ENCODE measurements around the gene CD209. TPM values are rescaled to one million over a fixed set of nuclear protein-coding genes. Genes with fewer than 3 reads are reported as not detected.

The CD209 gene
- total RNA-seq, 1 donor from 2014 or later: 10.0 TPM

DNA sequence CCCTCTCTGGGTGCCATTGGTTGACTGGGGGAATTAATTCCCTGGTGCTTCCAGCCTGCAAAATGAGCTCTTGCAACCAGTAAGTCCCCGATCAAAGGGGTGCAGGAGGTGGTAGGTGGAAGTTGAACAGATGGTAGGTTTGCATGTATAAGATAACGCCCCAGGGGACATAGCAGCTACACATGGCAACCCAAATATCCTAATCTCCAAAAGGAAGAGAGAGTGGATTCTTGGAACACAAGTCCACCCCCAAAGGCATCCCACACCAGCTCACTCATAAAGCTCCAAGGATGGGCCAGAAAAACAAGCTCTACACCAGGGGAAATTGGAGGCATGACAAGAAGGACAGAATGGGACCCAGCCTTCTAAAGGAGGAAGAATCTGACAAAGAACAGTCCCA lies 4.8 kb downstream of the CD209 start:
- intact Hi-C loops (cut with micrococcal nuclease): no loop called here
- DNase-seq: no peak
- no peak for ATAC-seq

GRCh38 chr19:7740682-7741054 lies 6.7 kb downstream of the CD209 start:
- DNase-seq: no peak
- no peak for ATAC-seq
- intact Hi-C loops (cut with micrococcal nuclease): no loop called here

DNA sequence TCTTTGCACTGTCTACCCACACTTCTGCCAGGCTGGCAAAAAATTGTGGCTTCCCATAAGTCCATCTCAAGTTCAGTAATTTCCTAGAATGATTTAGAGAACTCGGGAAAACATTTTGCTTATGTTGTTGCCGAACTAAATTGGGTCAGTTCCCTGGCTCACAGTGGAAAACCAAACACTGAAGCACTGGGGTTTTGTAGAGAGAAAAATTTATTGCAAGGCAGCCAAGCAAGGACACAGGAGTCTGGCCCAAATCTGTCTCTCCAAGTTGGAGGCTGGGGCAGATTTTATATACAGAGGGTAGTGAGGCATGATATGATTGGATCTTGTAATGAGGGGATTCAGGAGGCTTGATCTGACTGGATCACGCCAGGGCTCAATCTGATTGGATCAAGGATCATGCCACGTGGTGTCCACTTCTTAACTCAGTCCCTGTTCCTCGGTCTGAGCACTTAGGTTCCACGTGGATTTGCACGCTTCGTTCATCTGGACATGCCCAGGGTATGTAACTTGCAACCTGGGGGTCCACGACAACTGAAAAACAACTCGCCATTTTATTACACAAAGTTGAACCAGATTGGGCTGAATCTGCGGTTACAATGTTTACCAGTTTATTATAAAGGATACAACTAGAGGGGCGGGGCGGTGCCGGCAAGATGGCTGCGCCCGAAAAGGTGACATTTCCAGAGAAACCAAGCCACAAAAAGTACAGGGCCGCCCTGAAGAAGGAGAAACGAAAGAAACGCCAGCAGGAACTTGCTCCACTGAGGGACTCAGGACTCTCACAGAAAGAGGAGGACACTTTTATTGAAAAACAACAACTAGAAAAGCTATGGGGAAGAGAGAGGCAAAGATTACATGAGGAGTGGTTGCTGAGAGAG lies 7.3 kb downstream of the CD209 start:
- intact Hi-C loops (cut with micrococcal nuclease): no loop called here
- DNase-seq (no peak), ATAC-seq (peak; percentile 21)

GRCh38 chr19:7739211-7739755 lies 8.1 kb downstream of the CD209 start:
- intact Hi-C loops (cut with micrococcal nuclease): no loop called here
- ATAC-seq: no peak

DNA sequence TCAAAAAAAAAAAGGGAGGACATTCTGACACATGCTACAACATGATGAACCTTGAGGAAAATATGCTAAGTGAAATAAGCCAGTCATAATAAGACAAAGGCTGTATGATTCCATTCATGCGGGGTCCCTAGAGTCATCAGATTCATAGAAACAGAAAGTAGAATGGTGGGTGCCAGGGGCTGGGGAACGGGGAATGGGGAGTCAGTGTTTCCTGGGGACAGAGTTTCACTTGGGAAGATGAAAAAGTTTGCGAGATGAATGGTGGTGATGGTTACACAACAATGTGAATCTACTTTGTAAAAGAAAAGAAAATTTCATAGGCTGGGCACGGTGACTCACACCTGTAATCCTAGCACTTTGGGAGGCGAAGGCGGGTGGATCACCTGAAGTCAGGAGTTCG lies 9.3 kb downstream of the CD209 start:
- DNase-seq (no peak), ATAC-seq (no peak)
- intact Hi-C loops (cut with micrococcal nuclease): no loop called here

More at GRCh38 chr19:7739211-7739755, 8.1 kb downstream of the CD209 start:
- no peak for DNase-seq

DNA sequence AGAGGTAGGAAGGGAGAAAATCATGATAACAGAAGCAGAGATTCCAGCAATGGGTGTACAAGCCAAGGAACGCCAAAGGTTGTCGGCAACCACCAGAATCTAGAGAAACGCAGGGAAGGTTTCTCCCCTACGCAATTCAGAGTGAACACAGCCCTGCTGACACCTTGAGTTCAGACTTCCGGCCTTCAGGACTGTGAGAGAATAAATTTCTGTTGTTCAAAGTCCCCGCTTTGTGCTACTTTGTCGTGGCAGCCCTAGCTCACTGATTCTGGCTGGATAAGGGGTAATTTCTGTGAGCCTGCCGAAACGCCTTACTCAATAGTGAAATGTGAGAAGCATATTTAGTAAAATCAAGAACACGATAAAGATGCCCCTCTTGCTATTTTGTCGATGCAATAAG lies 10.1 kb downstream of the CD209 start:
- no peak for ATAC-seq
- intact Hi-C loops (cut with micrococcal nuclease): no loop called here
- no peak for DNase-seq

GRCh38 chr19:7736148-7736547 lies 11.2 kb downstream of the CD209 start:
- intact Hi-C loops (cut with micrococcal nuclease): no loop called here
- DNase-seq (no peak), ATAC-seq (no peak)

DNA sequence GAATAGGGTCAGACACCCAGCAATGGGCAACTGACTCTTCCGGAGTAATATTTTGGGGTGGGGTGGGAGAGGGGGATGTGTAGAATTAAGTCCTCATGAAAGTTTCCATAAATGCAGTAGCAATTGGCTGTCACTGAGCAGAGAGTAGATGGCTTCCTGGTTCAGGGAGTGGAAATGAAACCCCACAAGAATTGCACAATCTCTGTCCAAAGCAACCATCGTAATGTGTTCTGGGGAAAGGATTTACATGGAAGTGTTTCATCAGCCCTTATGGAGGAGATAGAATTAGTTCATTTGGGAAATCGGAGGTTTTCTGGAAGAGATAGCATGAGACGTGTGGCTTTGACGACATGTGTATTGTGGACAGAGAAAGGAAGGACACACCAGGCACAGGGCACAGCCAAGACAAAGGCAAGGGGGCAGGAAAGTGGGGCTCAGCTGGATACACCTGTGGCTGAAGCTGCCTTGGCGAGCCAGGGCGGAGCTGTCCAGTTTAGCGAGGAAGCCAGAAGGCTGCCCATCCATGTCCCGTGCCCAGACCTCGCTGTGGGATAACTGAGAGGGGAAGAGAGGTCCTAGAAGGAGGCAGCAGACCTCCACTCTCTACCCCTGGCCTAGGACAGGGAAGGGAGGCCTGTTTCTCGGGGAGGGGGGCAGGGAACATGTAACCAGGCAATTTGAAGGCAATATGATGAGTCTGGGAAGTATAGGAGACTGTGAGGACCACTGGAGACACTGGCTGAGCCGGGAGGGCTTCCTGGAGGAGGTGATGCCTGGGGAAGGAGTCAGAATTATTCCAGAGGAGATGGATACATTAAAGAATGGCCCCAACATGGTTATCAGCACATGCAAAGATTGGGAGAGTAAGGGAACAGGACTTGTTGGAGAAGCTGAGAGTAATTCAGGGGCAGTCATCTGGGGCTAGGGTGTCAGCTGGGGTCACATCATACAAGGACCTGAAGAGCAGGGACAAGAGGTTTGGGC lies 12.8 kb downstream of the CD209 start:
- intact Hi-C loops (cut with micrococcal nuclease): no loop called here
- DNase-seq: no peak
- ATAC-seq: peak; percentile 47

DNA sequence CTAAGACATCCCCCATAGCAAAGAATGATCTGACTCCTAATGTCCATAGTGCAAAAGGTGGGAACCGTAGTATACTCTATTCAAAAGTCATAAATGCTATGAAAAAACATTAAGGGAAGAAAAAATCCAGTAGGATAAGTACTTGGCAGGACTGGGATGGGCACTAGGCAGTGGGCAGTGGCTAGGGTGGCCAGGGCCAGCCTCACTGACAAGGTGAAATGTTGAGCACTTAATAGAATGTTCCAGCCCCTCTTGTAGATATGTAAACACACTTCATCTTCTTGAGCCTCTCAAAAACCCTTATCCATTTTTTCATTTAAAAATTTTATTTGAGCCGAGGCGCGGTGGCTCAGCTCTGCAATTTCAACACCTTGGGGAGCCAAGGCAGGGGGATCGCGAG lies 14.0 kb downstream of the CD209 start:
- ATAC-seq (no peak), DNase-seq (no peak)
- intact Hi-C loops (cut with micrococcal nuclease): no loop called here

GRCh38 chr19:7732045-7732444 lies 15.3 kb downstream of the CD209 start, which contains the start of gene CLEC4G:
Gene CLEC4G (minus strand): TSS chr19:7732110. CDS start chr19:7732102, 8 bp downstream.
- DNase-seq: no peak
- no peak for ATAC-seq
- intact Hi-C loops (cut with micrococcal nuclease): no loop called here

GRCh38 chr19:7731615-7732014 lies 15.7 kb downstream of the CD209 start:
- intact Hi-C loops (cut with micrococcal nuclease): no loop called here
- no peak for ATAC-seq

GRCh38 chr19:7731218-7731595 lies 16.1 kb downstream of the CD209 start:
- no peak for ATAC-seq
- intact Hi-C loops (cut with micrococcal nuclease): no loop called here
- DNase-seq: no peak

More at GRCh38 chr19:7731615-7732014, 15.7 kb downstream of the CD209 start:
- no peak for DNase-seq

DNA sequence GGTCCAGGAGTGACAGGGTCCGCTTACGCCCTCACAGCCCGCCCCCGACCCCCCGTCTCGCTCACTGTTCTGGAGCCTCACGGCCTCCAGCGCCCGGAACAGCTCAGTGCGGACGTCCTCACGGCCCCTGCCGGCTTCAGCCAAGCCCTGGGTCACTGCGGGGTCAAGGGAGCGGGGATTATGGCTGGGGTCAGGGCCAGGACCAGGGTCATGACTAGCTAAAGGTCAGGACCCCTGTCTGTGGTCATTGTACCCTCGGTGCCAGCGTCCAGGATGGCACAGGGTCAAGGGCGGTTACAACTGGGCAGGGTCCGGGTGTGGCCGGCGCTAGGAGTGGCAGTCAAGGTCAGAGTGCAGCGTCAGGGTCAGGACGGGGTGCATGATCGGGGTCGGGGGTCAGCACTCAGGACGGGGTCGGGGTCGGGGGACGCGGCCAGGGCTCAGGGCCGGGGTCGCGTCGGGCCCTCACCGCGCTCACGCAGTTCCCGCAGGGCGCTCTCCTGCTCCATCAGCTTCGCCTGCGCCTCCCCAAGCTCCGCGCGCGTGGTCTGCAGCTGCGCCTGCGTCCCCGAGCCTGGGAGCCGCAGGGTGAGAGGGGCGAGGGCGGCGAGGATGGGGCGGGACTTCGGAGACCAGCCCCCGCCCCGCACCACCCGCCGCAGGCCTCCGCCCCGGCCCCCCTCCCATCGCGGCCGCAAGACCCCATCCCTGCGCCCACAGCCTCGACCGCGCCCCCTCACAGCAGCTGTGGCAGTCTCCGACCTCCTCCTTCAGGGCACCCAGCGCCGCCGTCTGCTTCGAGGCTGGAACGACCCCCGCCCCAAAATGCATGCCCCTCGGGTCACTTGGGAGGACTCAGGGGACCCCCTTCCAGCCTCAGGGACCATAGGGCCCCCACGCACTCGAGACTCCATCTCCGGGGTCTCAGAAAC lies 16.8 kb downstream of the CD209 start:
- DNase-seq (no peak), ATAC-seq (no peak)
- intact Hi-C loops (cut with micrococcal nuclease): no loop called here

DNA sequence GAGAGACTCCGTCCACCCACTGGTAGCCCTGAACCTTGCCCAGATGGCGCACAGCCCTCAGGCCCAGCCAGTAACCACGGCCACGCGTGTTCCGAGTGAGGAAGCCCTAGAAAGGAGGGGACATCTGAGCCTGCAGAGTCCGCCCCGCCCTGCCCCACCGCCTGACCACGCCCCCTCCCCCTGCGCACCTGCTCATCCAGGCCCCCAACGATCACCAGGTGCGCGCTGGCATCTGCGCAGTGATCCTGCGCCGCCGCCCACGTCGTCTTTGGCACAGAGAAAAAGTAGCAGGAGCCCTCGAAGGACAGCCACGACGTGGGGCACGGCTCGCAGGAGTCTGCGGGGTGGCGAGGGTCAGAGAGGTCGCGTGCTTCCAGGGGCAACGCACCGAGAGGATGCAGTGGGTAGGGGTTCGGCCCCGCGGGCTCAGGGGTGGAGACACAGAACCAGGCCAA lies 17.5 kb downstream of the CD209 start:
- intact Hi-C loops (cut with micrococcal nuclease): no loop called here
- no peak for DNase-seq
- ATAC-seq: no peak

DNA sequence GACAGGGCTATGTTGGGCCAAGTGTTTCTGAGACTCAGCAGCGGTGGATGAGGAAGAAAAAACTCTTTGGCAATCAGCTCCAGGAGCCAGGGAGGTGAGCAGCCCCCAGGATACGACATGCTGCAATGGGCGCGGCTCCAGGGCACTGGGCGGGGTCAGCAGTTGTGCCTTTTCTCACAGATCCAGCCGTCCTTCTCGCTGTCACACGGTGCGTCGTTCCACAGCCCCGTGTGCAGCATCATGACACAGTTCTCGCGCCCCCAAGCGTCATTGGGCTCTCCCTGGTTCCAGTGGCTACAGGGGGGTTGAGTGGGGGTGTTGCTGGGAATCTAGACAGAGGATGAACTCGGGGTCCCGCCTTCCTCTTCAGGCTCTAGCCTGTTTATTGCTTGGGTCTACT lies 18.1 kb downstream of the CD209 start:
- intact Hi-C loops (cut with micrococcal nuclease): no loop called here
- no peak for ATAC-seq
- DNase-seq: no peak

GRCh38 chr19:7725791-7726190 lies 21.5 kb downstream of the CD209 start:
- DNase-seq: no peak
- ATAC-seq: no peak
- intact Hi-C loops (cut with micrococcal nuclease): no loop called here

DNA sequence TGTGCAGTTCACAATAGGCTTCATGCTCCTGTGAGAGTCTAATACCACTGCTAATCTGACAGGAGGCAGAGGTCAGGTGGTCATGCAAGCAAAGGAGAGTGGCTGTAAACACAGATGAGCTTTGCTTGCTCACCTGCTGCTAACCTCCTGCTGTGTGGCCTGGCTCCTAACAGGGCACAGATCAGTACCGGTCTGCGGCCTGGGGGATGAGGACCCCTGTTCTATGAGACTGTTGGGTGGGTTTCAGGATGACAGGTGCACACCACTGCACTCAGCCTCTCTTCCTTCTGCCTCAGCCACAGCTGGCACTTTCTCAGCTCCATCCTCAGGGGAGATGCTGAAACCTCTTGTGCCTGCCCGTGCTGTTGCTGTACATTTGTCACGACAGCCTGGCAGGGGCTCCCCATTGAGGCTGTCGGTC lies 25.1 kb downstream of the CD209 start:
- no peak for ATAC-seq

GRCh38 chr19:7720351-7720750 lies 27.0 kb downstream of the CD209 start:
- intact Hi-C loops (cut with micrococcal nuclease): no loop called here
- ATAC-seq (no peak), DNase-seq (no peak)

More for the DNA sequence above, 25.1 kb downstream of the CD209 start:
- DNase-seq: no peak
- intact Hi-C loops (cut with micrococcal nuclease): no loop called here

- intact Hi-C loops (cut with micrococcal nuclease): no loop called here
- DNase-seq (no peak), ATAC-seq (no peak)
Measured at GRCh38 chr19:7718668-7719067, 28.7 kb downstream of the CD209 start.

All from left ventricle myocardium superior (tissue), 1 donor.